GM18505 (cell line): ENCODE data around the gene PIGN.

Experiments used
- ATAC-seq: cut with Tn5 transposase; IDR thresholded peaks from one replicate; pipeline ENCODE4 v1.9.1; 2021; ENCODE audit not compliant: unreplicated experiment
- POLR2A ChIP-seq: IDR thresholded peaks from 4 replicates; pipeline ENCODE4 v1.6.1; 2011; ENCODE audit warnings: borderline replicate concordance; ENCODE audit not compliant: insufficient read depth, insufficient read length; ENCODE audit errors: extremely low read depth

The PIGN gene

DNA sequence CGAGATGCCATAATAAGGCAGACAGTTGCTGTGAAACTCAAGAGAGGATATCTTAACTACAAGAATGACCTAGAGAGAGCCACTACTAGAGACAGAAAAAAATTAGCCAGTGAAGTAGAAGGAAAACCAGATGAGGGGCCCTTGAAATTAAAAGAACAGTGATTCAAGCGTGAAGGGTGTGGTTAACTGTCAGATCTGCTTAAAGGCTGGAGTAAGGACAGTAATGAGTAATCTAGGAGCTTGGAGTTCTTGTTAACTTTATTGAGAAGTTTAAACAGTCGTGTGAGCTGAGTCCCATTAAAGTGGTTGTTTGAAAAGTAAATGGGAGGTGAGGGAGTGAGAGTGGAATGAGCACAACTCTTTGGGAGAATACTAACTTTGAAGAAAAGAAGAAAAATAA lies 21.3 kb downstream of the PIGN start:
- TF ChIP-seq POLR2A = no peak
- ATAC-seq = no peak

DNA sequence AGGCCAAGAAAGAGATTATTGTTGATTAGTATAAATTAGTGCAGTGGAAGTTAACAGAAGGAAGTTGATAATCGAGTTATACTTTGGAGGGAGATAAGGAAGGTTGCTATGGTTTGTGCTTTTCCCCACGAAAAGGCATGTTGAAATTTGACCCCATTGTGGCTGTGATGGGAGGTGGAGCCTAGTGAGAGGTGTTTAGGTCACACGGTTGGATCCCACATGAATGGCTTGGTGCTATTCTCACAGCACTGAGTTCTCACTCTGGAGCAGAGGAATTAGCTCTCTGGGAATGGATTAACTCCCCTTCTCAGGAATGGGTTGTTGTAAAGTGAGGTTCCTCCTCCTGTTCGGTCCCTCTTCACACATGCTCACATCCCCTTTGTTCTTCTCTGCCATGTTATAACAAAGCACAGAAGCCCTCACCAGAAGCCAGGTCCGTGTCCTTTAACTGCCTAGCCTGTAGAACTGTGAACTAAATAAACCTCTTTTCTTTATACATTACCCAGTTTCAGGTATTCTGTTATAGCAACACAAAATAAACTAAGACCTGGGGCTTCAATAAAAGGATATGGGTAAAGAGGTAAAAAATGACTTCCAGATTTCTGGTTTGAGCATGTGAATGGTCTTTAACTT lies 21.9 kb downstream of the PIGN start:
- TF ChIP-seq POLR2A = no peak
- ATAC-seq = no peak

- TF ChIP-seq POLR2A = no peak
- ATAC-seq = no peak
Measured at GRCh38 chr18:62164310-62164709, 22.5 kb downstream of the PIGN start.

GRCh38 chr18:62157843-62158242 lies 29.0 kb downstream of the PIGN start:
- ATAC-seq = no peak
- TF ChIP-seq POLR2A = no peak

- peak; percentile 69 for ATAC-seq
- TF ChIP-seq POLR2A = no peak
Measured at GRCh38 chr18:62152844-62153243, 34.0 kb downstream of the PIGN start.

DNA sequence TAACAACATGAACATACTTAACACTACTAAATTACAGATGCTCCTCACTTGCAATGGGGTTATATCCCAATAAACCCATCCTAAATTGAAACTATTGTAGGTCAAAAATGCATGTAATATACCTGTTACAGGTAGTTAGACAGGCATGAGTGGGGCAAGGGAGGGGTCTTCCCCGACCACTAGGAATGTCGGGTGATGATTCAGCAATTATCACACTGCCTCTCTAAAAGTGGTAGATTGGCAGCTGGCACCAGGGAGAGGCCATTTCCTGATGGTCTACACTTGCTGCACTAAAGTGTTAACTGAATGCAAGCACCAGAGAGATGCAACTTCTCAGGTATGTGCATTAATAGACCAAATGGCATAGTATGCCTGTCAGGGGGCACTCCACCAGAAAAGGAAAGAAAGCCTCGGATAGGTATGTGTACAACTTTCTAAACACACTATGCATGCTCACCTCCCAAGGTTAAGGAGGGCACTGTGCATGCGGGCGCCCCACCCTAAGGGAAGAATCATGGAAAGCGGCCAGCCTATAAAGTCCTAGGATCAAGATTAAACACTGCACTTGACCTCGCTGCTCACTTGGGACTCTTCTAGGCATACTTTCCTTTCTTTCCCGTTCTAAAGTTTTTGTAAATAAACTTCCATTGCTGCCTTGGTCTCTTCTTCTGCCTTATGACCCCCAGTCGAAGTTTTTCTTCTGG lies 35.6 kb downstream of the PIGN start:
- ATAC-seq = no peak
- TF ChIP-seq POLR2A = no peak

GRCh38 chr18:62144338-62144737 lies 42.5 kb downstream of the PIGN start:
- no peak for ATAC-seq
- no peak for TF ChIP-seq POLR2A

DNA sequence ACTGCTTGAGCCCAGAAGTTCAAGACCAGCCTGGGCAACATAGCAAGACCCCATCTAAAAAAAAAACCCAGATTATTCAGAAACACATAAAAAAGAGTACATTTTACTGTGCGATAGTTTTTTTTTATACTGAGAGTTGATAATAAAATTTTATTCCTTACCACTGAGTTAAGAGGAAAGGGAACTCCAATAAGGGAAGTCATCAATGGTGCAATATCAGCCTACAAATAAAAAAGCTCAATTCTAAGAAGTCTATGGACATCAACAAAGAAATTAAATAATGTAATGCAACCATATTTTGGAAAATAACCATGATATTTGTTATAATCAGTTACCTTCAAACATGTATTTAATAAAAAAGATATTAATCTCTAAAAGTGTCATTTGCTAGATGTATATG lies 46.6 kb downstream of the PIGN start:
- no peak for ATAC-seq
- no peak for TF ChIP-seq POLR2A

DNA sequence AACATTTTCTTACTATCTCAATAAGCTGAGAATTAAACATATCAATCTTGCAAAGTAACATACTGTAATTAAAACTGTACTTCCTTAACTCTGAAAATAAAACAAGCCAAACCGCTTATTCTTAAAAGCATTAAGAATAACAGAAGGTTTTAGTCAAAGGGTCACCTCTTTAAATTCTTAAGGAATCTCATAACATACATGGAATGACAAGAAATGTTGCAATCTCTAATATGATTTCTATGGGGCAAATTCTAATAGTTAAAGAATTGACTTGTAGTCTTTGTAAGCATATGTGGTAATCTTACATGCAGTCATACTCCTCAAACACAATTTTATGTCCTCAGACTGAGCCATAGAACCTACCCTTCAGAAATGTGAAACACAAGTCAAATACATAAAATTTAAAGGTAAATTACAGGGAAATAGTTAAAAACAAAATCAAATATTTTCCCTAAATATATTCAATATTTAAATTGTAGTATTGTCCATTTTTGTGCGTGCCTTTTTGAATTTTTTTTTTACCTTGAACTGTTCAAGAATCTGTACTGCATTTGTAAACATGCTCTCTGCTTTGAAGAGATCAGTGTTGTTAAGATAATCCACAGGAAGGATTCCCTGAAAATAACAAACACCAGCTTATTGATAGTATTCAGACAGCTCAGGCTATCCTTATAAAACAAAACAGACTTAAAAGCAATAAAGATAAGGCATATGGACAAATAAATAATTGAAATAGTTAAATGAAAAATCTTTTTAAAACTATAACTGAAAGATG lies 48.2 kb downstream of the PIGN start:
- no peak for TF ChIP-seq POLR2A
- ATAC-seq = no peak

DNA sequence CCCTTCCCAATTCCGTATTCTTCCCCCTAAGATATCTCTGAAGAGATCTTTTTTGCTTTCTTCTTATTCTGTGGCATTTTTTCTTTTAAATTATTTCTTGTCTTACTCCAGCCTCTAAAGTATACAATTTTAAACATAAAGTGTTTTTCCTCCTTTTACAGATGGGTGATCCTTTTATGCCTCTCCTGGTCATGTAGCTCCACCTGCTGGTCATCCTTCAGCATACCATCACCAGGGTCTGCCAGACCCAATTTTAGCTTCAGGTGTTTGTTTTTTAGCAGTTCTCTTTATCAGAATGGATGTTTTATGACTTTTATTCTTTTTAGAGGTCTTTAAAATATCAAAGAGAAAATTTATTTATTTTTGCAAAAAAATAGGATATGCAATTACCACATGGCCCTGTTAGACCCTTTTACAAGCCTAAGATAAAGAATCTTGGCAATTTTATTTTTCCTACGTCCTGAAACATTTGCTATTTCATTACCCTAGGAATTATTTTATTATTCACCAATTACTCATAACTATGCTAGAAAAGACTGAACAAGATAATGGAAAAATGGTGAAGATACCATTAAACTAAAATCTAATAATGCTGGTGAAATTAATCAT lies 55.5 kb downstream of the PIGN start:
- TF ChIP-seq POLR2A = no peak
- peak; percentile 52 for ATAC-seq

DNA sequence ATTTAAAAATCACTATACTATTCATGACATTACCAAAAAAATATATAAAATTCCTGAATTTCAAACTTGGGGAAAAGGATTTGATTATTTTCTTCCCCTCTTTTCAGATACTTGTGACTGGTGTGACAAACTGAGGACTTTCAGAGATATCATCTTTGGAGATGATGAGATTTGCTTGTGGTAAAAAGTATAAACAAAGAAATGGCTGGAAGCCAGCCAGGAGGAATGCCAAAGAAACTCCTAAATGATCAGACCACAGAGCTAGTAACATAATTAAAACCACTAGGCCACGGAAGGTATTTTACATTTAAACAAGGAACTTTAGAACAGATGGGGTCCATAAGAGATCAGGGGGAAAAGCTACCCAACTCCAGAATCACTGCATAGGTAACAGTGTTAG lies 58.7 kb downstream of the PIGN start:
- TF ChIP-seq POLR2A = no peak
- ATAC-seq = no peak

- TF ChIP-seq POLR2A = no peak
- no peak for ATAC-seq
Measured at GRCh38 chr18:62126737-62127136, 60.1 kb downstream of the PIGN start.

DNA sequence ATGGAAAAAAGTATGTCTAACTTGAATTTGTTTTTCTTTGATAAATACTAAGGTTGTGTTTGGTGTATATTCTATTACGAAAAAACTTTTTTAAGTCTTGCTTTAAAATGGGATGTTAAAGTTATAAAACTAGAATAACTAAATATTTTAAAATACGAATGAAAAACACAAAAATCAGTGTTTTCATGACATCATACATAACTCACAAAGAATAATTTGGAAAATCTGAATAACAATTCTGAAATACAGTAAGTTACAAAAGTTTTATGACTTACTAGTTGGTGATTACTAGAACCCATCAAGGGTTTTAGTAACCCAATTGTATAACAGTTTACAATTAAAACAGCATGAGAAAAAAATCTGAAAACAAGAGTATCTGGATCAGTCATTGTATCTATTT lies 61.2 kb downstream of the PIGN start:
- ATAC-seq = no peak
- TF ChIP-seq POLR2A = no peak

GRCh38 chr18:62122330-62122729 lies 64.5 kb downstream of the PIGN start:
- ATAC-seq = no peak
- no peak for TF ChIP-seq POLR2A

- no peak for ATAC-seq
- no peak for TF ChIP-seq POLR2A
Measured at GRCh38 chr18:62119884-62120283, 67.0 kb downstream of the PIGN start.
